ENCODE data around the gene DUSP7. TPM values are rescaled to one million over a fixed set of nuclear protein-coding genes. Genes with fewer than 3 reads are reported as not detected.

DUSP7 gene
- polyA plus RNA-seq, 1 donor: 9.6 TPM

- DNase-seq: peak in 1 of 2 donors; percentile 72
Measured at GRCh38 chr3:52055537-52056351, 627 bp downstream of the DUSP7 start.

GRCh38 chr3:52054661-52055511 lies 1.5 kb downstream of the DUSP7 start:
- H3K27me3 ChIP-seq (ENCODE audit: control insufficient read depth, insufficient read depth, low read length): no peaks in the 10 kb centered on the region
- peaks cover 4% of the 10 kb centered on the region for H3K9me3 ChIP-seq (ENCODE audit: control insufficient read depth, low read depth, low read length)
- peak overlapping the region; percentile 73 for H3K4me3 ChIP-seq (ENCODE audit: low read length)
- peaks cover 31% of the 10 kb centered on the region for H3K36me3 ChIP-seq (ENCODE audit: control insufficient read depth, insufficient read depth, low read length)
- peaks cover 17% of the 10 kb centered on the region for H3K4me1 ChIP-seq (ENCODE audit: control insufficient read depth, insufficient read depth, low read length)
- H3K27ac ChIP-seq (ENCODE audit: low read length): peak overlapping the region; percentile 9
- no peak for DNase-seq
- WGBS (ENCODE audit: insufficient coverage, low lambda C conversion rate): no CpG with 5 or more reads among the region's 26 CpGs

More at GRCh38 chr3:52055537-52056351, 627 bp downstream of the DUSP7 start:
- Histone ChIP-seq H3K4me3 (ENCODE audit: low read length) (peak overlapping the region; percentile 73), H3K36me3 (ENCODE audit: control insufficient read depth, insufficient read depth, low read length) (peaks cover 23% of the 10 kb centered on the region), H3K4me1 (ENCODE audit: control insufficient read depth, insufficient read depth, low read length) (peaks cover 17% of the 10 kb centered on the region), H3K27me3 (ENCODE audit: control insufficient read depth, insufficient read depth, low read length) (no peaks in the 10 kb centered on the region), H3K9me3 (ENCODE audit: control insufficient read depth, low read depth, low read length) (peaks cover 4% of the 10 kb centered on the region), H3K27ac (ENCODE audit: low read length) (peak overlapping the region; percentile 9)
- no CpG with 5 or more reads among the region's 94 CpGs for WGBS (ENCODE audit: insufficient coverage, low lambda C conversion rate)

- Histone ChIP-seq H3K4me3 (ENCODE audit: low read length) (no peak overlapping the region), H3K9me3 (ENCODE audit: control insufficient read depth, low read depth, low read length) (peaks cover 4% of the 10 kb centered on the region), H3K27ac (ENCODE audit: low read length) (peak overlapping the region; percentile 26), H3K4me1 (ENCODE audit: control insufficient read depth, insufficient read depth, low read length) (peaks cover 17% of the 10 kb centered on the region), H3K27me3 (ENCODE audit: control insufficient read depth, insufficient read depth, low read length) (no peaks in the 10 kb centered on the region), H3K36me3 (ENCODE audit: control insufficient read depth, insufficient read depth, low read length) (peaks cover 41% of the 10 kb centered on the region)
- WGBS (ENCODE audit: insufficient coverage, low lambda C conversion rate): no CpG with 5 or more reads among the region's 31 CpGs
- peak in 1 of 2 donors; percentile 29 for DNase-seq
Measured at GRCh38 chr3:52053307-52054304, 2.8 kb downstream of the DUSP7 start.

GRCh38 chr3:52052831-52053306 lies 3.5 kb downstream of the DUSP7 start:
- H3K4me3 ChIP-seq (ENCODE audit: low read length): no peak overlapping the region
- H3K27me3 ChIP-seq (ENCODE audit: control insufficient read depth, insufficient read depth, low read length): no peaks in the 10 kb centered on the region
- H3K36me3 ChIP-seq (ENCODE audit: control insufficient read depth, insufficient read depth, low read length): peaks cover 41% of the 10 kb centered on the region
- H3K9me3 ChIP-seq (ENCODE audit: control insufficient read depth, low read depth, low read length): peaks cover 4% of the 10 kb centered on the region
- WGBS (ENCODE audit: insufficient coverage, low lambda C conversion rate): no CpG with 5 or more reads among the region's 10 CpGs
- peak in 1 of 2 donors; percentile 50 for DNase-seq
- peak overlapping the region; percentile 26 for H3K27ac ChIP-seq (ENCODE audit: low read length)
- H3K4me1 ChIP-seq (ENCODE audit: control insufficient read depth, insufficient read depth, low read length): peaks cover 15% of the 10 kb centered on the region

GRCh38 chr3:52051444-52051843 lies 4.9 kb downstream of the DUSP7 start:
- H3K27ac ChIP-seq (ENCODE audit: low read length): no peak overlapping the region
- H3K36me3 ChIP-seq (ENCODE audit: control insufficient read depth, insufficient read depth, low read length): peaks cover 41% of the 10 kb centered on the region
- H3K27me3 ChIP-seq (ENCODE audit: control insufficient read depth, insufficient read depth, low read length): no peaks in the 10 kb centered on the region
- DNase-seq: no peak
- WGBS (ENCODE audit: insufficient coverage, low lambda C conversion rate): no CpG with 5 or more reads among the region's 8 CpGs
- H3K4me3 ChIP-seq (ENCODE audit: low read length): no peak overlapping the region
- peaks cover 10% of the 10 kb centered on the region for H3K4me1 ChIP-seq (ENCODE audit: control insufficient read depth, insufficient read depth, low read length)
- H3K9me3 ChIP-seq (ENCODE audit: control insufficient read depth, low read depth, low read length): peaks cover 4% of the 10 kb centered on the region

GRCh38 chr3:52050571-52050970 lies 5.8 kb downstream of the DUSP7 start:
- H3K27ac ChIP-seq (ENCODE audit: low read length): no peak overlapping the region
- no peak overlapping the region for H3K4me3 ChIP-seq (ENCODE audit: low read length)
- peaks cover 8% of the 10 kb centered on the region for H3K4me1 ChIP-seq (ENCODE audit: control insufficient read depth, insufficient read depth, low read length)
- H3K9me3 ChIP-seq (ENCODE audit: control insufficient read depth, low read depth, low read length): peaks cover 4% of the 10 kb centered on the region
- H3K36me3 ChIP-seq (ENCODE audit: control insufficient read depth, insufficient read depth, low read length): peaks cover 41% of the 10 kb centered on the region
- DNase-seq: no peak
- H3K27me3 ChIP-seq (ENCODE audit: control insufficient read depth, insufficient read depth, low read length): no peaks in the 10 kb centered on the region
- WGBS (ENCODE audit: insufficient coverage, low lambda C conversion rate): no CpG with 5 or more reads among the region's 21 CpGs

GRCh38 chr3:52049503-52049902 lies 6.9 kb downstream of the DUSP7 start:
- Histone ChIP-seq H3K36me3 (ENCODE audit: control insufficient read depth, insufficient read depth, low read length) (peaks cover 41% of the 10 kb centered on the region), H3K9me3 (ENCODE audit: control insufficient read depth, low read depth, low read length) (no peaks in the 10 kb centered on the region), H3K27ac (ENCODE audit: low read length) (no peak overlapping the region), H3K4me1 (ENCODE audit: control insufficient read depth, insufficient read depth, low read length) (no peaks in the 10 kb centered on the region), H3K4me3 (ENCODE audit: low read length) (no peak overlapping the region), H3K27me3 (ENCODE audit: control insufficient read depth, insufficient read depth, low read length) (no peaks in the 10 kb centered on the region)
- no peak for DNase-seq
- no CpG with 5 or more reads among the region's 2 CpGs for WGBS (ENCODE audit: insufficient coverage, low lambda C conversion rate)

GRCh38 chr3:52047295-52047960 lies 8.9 kb downstream of the DUSP7 start:
- Histone ChIP-seq H3K4me1 (ENCODE audit: control insufficient read depth, insufficient read depth, low read length) (no peaks in the 10 kb centered on the region), H3K9me3 (ENCODE audit: control insufficient read depth, low read depth, low read length) (no peaks in the 10 kb centered on the region), H3K27me3 (ENCODE audit: control insufficient read depth, insufficient read depth, low read length) (no peaks in the 10 kb centered on the region), H3K36me3 (ENCODE audit: control insufficient read depth, insufficient read depth, low read length) (peaks cover 31% of the 10 kb centered on the region), H3K4me3 (ENCODE audit: low read length) (no peak overlapping the region), H3K27ac (ENCODE audit: low read length) (no peak overlapping the region)
- no peak for DNase-seq
- no CpG with 5 or more reads among the region's 20 CpGs for WGBS (ENCODE audit: insufficient coverage, low lambda C conversion rate)

- DNase-seq: no peak
- Histone ChIP-seq H3K4me1 (ENCODE audit: control insufficient read depth, insufficient read depth, low read length) (no peaks in the 10 kb centered on the region), H3K36me3 (ENCODE audit: control insufficient read depth, insufficient read depth, low read length) (peaks cover 27% of the 10 kb centered on the region), H3K4me3 (ENCODE audit: low read length) (no peak overlapping the region), H3K9me3 (ENCODE audit: control insufficient read depth, low read depth, low read length) (no peaks in the 10 kb centered on the region), H3K27me3 (ENCODE audit: control insufficient read depth, insufficient read depth, low read length) (no peaks in the 10 kb centered on the region), H3K27ac (ENCODE audit: low read length) (no peak overlapping the region)
- WGBS (ENCODE audit: insufficient coverage, low lambda C conversion rate): no CpG with 5 or more reads among the region's 7 CpGs
Measured at GRCh38 chr3:52046902-52047239, 9.5 kb downstream of the DUSP7 start.

Data from large intestine (tissue), 3 donors.